ENCODE measurements around the gene UBE2R2.
A peak's percentile ranks its signal among the peaks of the same experiment; 100 is the strongest.
"Not testable (repeated sequence)": the region's sequence is repeated elsewhere in the genome, so short reads cannot be mapped to it uniquely, and the experiment has no call there.

The UBE2R2 gene

DNA sequence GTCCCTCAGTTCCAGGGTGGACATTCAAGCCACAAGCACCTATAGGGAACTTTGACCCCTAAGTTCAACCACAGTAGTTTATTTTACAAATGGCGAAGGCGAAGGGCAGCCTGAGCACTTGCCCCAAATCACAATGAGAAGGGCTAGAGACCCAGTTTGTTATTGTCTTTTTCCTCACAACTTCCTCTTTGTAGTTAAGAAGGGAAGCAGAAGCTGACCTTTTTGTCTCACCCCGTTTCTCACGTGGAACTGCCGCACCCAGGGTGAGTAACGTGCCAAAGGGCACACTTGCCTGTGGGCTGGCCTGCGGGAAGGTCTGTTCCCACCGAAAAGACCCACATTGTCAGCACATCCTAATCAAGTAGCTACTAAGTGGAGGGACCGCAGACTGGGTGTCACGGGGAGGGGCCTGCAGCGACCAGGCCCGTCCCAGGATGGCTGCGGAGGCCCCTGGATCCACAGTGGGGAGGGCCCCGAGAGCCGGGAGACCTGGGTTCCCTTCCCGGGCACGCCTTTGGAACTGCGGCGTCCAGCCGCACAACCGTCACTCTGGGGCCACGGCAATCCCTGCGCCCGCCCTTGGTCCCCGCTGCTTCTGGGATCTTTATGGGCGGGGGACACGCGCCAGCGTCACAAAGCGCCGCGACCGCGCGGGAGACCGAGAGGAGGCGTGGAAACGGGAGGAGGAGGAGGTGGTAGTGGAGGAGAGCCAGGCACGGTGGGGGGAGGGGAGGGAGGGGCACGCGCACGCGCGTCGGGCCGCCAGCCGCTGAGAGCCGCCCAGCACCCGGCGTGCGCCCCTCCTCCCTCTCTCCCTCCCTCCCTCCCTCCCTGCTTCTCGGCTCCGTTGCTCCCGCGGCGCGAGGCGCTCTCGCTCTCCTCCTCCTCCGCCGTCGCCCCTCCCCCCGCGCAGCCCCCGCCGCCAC lies at the start of gene UBE2R2:
Gene UBE2R2, plus strand, starts transcription at position 834 of the 926 bp plus-strand sequence. CDS start 598 bp downstream, outside the sequence.
- Histone ChIP-seq H3K9me3 (no peaks in the 10 kb centered on the region), H3K27me3 (ENCODE audit: low read depth) (no peaks in the 10 kb centered on the region), H3K4me1 (peaks cover 26% of the 10 kb centered on the region), H3K4me3 (peak within 1 kb of the TSS; percentile 86), H3K36me3 (replicated peaks) (no peaks in the 10 kb centered on the region; the same call in 1 of the 2 replicates)
- DNase-seq (ENCODE audit: low spot score in 2 of 2), result peak; percentile 90 to 96
- in situ Hi-C loops (cut with MboI; ENCODE audit: low sequenced_read_pairs), result no loop called here

- H3K9me3 ChIP-seq; H3K27me3 ChIP-seq (ENCODE audit: low read depth); H3K36me3 ChIP-seq (replicated peaks); DNase-seq (ENCODE audit: low spot score in 2 of 2); in situ Hi-C loops (cut with MboI; ENCODE audit: low sequenced_read_pairs); H3K4me1 ChIP-seq; H3K4me3 ChIP-seq: not testable (repeated sequence)
Observed at GRCh38 chr9:33770156-33770880, 46.6 kb upstream of the UBE2R2 start.

- DNase-seq (ENCODE audit: low spot score in 2 of 2); H3K4me3 ChIP-seq; H3K27me3 ChIP-seq (ENCODE audit: low read depth); H3K36me3 ChIP-seq (replicated peaks); H3K9me3 ChIP-seq; H3K4me1 ChIP-seq; in situ Hi-C loops (cut with MboI; ENCODE audit: low sequenced_read_pairs): not testable (repeated sequence)
Observed at GRCh38 chr9:33773135-33773534, 43.8 kb upstream of the UBE2R2 start.

- DNase-seq (ENCODE audit: low spot score in 2 of 2); in situ Hi-C loops (cut with MboI; ENCODE audit: low sequenced_read_pairs): not testable (repeated sequence)
Observed at GRCh38 chr9:33774074-33774659, 42.8 kb upstream of the UBE2R2 start.

GRCh38 chr9:33776578-33776977 lies 40.4 kb upstream of the UBE2R2 start:
- in situ Hi-C loops (cut with MboI; ENCODE audit: low sequenced_read_pairs), result no loop called here
- no peak overlapping the region for H3K4me3 ChIP-seq
- H3K36me3 ChIP-seq (replicated peaks), result no peaks in the 10 kb centered on the region
- H3K9me3 ChIP-seq, result no peaks in the 10 kb centered on the region
- no peaks in the 10 kb centered on the region for H3K27me3 ChIP-seq (ENCODE audit: low read depth)
- no peaks in the 10 kb centered on the region for H3K4me1 ChIP-seq
- no peak for DNase-seq (ENCODE audit: low spot score in 2 of 2)

More at GRCh38 chr9:33774074-33774659, 42.8 kb upstream of the UBE2R2 start:
- not testable (repeated sequence) for H3K4me3 ChIP-seq; H3K36me3 ChIP-seq (replicated peaks); H3K4me1 ChIP-seq; H3K27me3 ChIP-seq (ENCODE audit: low read depth); H3K9me3 ChIP-seq

DNA sequence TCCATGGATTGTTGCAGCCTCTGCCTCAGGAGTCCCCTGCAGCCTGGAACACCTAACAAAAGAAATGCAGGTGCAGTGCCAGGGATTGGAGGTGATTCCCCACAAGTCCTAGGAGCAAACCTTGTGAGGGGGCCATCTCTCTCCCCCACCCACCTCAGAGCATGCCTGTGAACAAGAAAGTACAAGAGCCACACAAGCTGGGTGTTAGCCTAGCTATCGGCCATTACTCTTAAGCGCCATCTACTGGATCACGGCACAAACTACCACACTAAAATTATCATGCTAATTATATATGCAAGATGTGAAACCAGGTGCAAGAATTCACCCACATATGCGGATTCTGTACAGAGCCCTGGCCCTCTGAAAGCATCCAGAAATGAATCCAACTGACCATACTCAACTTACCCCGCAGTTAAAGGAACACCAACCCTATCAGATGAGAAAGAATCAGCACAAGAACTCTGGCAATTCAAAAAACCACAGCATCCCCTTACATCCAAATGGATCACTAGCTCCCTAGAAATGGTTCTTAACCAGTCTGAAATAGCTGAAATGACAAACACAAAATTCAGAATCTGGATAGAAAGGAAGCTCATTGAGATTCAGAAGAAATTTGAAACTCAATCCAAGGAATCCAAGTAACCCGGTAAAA lies 38.1 kb upstream of the UBE2R2 start:
- H3K27me3 ChIP-seq (ENCODE audit: low read depth), result no peaks in the 10 kb centered on the region
- H3K4me1 ChIP-seq, result no peaks in the 10 kb centered on the region
- no peak overlapping the region for H3K4me3 ChIP-seq
- H3K36me3 ChIP-seq (replicated peaks), result no peaks in the 10 kb centered on the region
- DNase-seq (ENCODE audit: low spot score in 2 of 2), result peak; percentile 65 to 74
- in situ Hi-C loops (cut with MboI; ENCODE audit: low sequenced_read_pairs), result no loop called here
- no peaks in the 10 kb centered on the region for H3K9me3 ChIP-seq

- in situ Hi-C loops (cut with MboI; ENCODE audit: low sequenced_read_pairs), result no loop called here
- no peaks in the 10 kb centered on the region for H3K36me3 ChIP-seq (replicated peaks)
- DNase-seq (ENCODE audit: low spot score in 2 of 2), result no peak
- no peaks in the 10 kb centered on the region for H3K27me3 ChIP-seq (ENCODE audit: low read depth)
- no peaks in the 10 kb centered on the region for H3K9me3 ChIP-seq
- H3K4me3 ChIP-seq, result no peak overlapping the region
- no peaks in the 10 kb centered on the region for H3K4me1 ChIP-seq
Observed at GRCh38 chr9:33780276-33780675, 36.7 kb upstream of the UBE2R2 start.

DNA sequence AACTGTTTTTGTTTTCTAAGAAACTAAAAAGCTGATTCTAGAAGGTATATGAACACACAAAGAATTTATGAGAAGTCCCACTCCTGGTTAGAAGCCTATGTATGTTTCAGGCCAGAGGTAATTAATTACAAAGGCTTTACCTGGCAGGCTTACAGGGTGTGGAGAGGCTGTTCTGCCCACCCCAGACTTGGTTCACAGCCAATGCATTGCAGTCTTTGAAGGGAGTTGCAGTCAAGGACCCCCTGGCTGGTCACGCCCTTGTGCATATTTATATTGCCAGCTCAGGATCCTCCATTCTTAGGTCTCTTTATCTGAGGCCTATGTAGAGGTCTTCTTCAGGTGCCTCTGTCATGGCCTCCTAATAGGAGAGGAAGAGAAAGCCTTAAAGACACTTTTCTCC lies 35.2 kb upstream of the UBE2R2 start:
- H3K27me3 ChIP-seq (ENCODE audit: low read depth), result peaks cover 4% of the 10 kb centered on the region; the same call in 1 of the 2 replicates
- no peaks in the 10 kb centered on the region for H3K36me3 ChIP-seq (replicated peaks)
- in situ Hi-C loops (cut with MboI; ENCODE audit: low sequenced_read_pairs), result no loop called here
- no peak for DNase-seq (ENCODE audit: low spot score in 2 of 2)
- no peak overlapping the region for H3K4me3 ChIP-seq
- no peaks in the 10 kb centered on the region for H3K9me3 ChIP-seq
- H3K4me1 ChIP-seq, result no peaks in the 10 kb centered on the region

DNA sequence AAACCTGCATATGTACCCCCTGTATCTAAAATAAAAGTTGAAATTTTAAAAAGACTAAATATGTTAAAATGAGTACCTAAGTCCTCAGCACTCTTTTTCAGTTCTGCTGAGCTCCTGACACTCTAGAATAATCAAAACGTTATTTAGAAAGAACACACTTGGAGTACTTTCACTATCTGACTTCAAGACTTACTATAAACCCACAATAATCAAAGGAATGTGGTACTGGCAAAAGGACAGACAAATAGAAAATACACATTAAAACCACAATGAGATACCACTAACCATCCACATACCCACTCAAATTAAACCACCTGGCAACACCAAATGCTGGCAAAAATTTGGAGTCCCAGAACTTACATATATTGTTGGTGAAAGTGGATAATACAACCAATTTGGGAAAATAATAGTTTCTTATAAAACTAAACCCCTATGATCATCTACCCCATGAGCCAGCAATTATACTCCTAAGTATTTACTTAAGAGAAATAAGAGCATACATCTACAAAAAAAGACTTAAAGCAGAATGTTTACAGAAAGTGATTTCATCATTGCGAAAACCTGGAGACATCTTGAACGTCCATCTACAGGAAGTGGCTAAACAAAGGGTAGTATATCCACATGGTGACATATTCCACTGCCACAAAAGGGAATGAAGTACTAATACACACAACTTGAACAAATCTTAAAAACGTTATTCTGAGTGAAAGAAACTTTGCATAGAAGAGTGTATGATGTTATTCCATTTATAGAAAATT lies 34.4 kb upstream of the UBE2R2 start:
- in situ Hi-C loops (cut with MboI; ENCODE audit: low sequenced_read_pairs), result no loop called here
- H3K9me3 ChIP-seq, result no peaks in the 10 kb centered on the region
- H3K4me3 ChIP-seq, result no peak overlapping the region
- peaks cover 9% of the 10 kb centered on the region; the same call in 1 of the 2 replicates for H3K27me3 ChIP-seq (ENCODE audit: low read depth)
- H3K36me3 ChIP-seq (replicated peaks), result no peaks in the 10 kb centered on the region
- no peak for DNase-seq (ENCODE audit: low spot score in 2 of 2)
- H3K4me1 ChIP-seq, result no peaks in the 10 kb centered on the region

DNA sequence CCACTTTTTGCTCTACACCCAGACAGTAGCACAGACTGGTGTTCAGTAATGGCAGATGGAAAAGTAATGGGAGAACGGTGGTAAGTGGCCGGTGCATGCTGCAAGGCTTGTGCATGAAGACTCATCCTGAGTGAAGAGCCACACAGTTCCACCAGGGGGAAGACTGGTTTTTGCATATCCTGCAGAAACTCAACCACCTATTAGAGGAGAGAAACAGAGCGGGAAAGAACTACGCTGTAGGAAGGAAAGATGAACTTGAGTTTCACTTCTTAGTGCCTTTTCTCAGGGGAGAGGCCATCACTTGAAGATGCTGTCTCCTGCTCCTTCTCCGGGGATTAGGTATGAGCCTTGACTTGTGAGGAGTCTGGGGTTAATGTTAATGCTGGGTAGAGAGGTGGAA lies 31.0 kb upstream of the UBE2R2 start:
- no peak for DNase-seq (ENCODE audit: low spot score in 2 of 2)
- Histone ChIP-seq H3K4me1 (no peaks in the 10 kb centered on the region), H3K4me3 (no peak overlapping the region), H3K9me3 (no peaks in the 10 kb centered on the region), H3K27me3 (ENCODE audit: low read depth) (peaks cover 14% of the 10 kb centered on the region), H3K36me3 (replicated peaks) (no peaks in the 10 kb centered on the region)
- in situ Hi-C loops (cut with MboI; ENCODE audit: low sequenced_read_pairs), result no loop called here

DNA sequence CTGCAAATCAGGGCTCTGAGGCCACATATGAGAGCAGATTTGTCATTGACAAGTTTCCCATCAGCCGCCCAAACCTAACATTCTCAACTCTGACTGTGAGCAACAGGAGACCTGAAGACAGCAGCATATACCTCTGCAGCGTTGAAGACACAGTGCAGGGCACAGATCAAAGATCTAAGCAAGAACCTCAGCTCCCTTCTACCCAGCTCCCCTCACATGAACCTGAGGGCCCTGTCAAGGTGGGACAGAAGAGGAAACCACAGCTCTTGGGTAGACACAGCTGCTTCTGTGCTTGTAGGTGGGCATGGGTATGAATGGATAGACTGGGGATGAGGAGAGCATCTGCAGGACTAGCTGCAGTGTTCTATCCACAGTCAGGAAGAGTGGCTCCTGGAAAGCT lies 30.3 kb upstream of the UBE2R2 start:
- Histone ChIP-seq H3K27me3 (ENCODE audit: low read depth) (peaks cover 14% of the 10 kb centered on the region), H3K36me3 (replicated peaks) (no peaks in the 10 kb centered on the region), H3K4me1 (no peaks in the 10 kb centered on the region), H3K9me3 (no peaks in the 10 kb centered on the region), H3K4me3 (no peak overlapping the region)
- DNase-seq (ENCODE audit: low spot score in 2 of 2), result no peak
- in situ Hi-C loops (cut with MboI; ENCODE audit: low sequenced_read_pairs), result no loop called here

GRCh38 chr9:33787839-33788238 lies 29.1 kb upstream of the UBE2R2 start:
- Histone ChIP-seq H3K27me3 (ENCODE audit: low read depth) (peaks cover 14% of the 10 kb centered on the region), H3K36me3 (replicated peaks) (no peaks in the 10 kb centered on the region), H3K4me3 (no peak overlapping the region), H3K9me3 (no peaks in the 10 kb centered on the region), H3K4me1 (no peaks in the 10 kb centered on the region)
- no peak for DNase-seq (ENCODE audit: low spot score in 2 of 2)
- in situ Hi-C loops (cut with MboI; ENCODE audit: low sequenced_read_pairs), result no loop called here

- H3K9me3 ChIP-seq; H3K4me3 ChIP-seq; in situ Hi-C loops (cut with MboI; ENCODE audit: low sequenced_read_pairs); H3K36me3 ChIP-seq (replicated peaks); H3K4me1 ChIP-seq; DNase-seq (ENCODE audit: low spot score in 2 of 2): not testable (repeated sequence)
- peaks cover 14% of the 10 kb centered on the region for H3K27me3 ChIP-seq (ENCODE audit: low read depth)
Observed at GRCh38 chr9:33789429-33789828, 27.5 kb upstream of the UBE2R2 start.
